Measurements from ENCODE around the gene ZBTB43. TPM values are rescaled to one million over a fixed set of nuclear protein-coding genes. Genes with fewer than 3 reads are reported as not detected.

ZBTB43 gene
- total RNA-seq, 6 experiments from 2014 or later = 9.2 to 15.9 (median 13.6) TPM

DNA sequence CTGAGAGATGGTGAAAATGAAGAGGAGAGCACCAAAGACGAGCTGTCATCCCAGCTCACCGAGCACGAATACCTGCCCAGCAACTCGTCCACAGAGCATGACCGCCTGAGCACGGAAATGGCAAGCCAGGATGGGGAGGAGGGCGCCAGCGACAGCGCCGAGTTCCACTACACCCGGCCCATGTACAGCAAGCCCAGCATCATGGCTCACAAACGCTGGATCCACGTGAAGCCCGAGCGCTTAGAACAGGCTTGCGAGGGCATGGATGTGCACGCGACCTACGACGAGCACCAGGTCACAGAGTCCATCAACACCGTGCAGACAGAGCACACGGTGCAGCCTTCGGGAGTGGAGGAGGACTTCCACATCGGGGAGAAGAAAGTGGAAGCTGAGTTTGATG is 28.2 kb downstream of the ZBTB43 start:
- no peak for DNase-seq

DNA sequence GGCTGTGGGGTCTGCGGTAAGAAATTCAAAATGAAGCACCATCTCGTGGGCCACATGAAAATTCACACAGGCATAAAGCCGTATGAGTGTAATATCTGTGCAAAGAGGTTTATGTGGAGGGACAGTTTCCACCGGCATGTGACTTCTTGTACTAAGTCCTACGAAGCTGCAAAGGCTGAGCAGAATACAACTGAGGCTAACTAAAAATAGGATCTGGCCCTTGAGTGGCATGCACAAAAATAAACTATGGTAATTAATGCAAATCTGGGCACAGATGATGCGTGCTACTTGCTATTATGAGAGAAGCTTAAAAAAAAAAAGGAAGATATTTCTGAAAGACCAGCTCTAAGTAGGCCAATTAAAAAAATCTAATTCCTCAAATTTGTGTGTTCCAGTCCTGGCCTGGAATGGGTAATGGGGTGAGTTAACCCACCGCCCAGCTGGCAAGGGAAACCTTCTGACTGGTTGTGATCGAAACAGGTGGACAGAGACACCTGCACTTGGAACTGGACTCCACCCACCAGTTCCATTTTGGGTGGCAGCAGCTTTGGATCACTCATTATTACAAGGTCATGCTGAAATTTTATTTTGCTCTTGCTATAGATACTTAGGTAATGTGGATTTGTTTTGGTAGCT is 29.0 kb downstream of the ZBTB43 start:
- H3K4me1 Mint-ChIP-seq (ENCODE audit: low read depth) = 0 out of 2 replicates have a peak, but pooled peaks cover 5% of the 10 kb centered on the region
- TF ChIP-seq, protein P1, sequence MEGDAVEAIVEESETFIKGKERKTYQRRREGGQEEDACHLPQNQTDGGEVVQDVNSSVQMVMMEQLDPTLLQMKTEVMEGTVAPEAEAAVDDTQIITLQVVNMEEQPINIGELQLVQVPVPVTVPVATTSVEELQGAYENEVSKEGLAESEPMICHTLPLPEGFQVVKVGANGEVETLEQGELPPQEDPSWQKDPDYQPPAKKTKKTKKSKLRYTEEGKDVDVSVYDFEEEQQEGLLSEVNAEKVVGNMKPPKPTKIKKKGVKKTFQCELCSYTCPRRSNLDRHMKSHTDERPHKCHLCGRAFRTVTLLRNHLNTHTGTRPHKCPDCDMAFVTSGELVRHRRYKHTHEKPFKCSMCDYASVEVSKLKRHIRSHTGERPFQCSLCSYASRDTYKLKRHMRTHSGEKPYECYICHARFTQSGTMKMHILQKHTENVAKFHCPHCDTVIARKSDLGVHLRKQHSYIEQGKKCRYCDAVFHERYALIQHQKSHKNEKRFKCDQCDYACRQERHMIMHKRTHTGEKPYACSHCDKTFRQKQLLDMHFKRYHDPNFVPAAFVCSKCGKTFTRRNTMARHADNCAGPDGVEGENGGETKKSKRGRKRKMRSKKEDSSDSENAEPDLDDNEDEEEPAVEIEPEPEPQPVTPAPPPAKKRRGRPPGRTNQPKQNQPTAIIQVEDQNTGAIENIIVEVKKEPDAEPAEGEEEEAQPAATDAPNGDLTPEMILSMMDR (IDR thresholded peaks at IDR 0.05) = no peak
- no peak for DNase-seq
- H3K27me3 Mint-ChIP-seq (ENCODE audit: insufficient read depth) = no peaks in the 10 kb centered on the region
- H3K27ac Mint-ChIP-seq = no peak overlapping the region
- H3K36me3 Mint-ChIP-seq (ENCODE audit: low read depth) = peaks cover 25% of the 10 kb centered on the region
- no peaks in the 10 kb centered on the region for H3K9me3 Mint-ChIP-seq
- no peak overlapping the region for H3K4me3 Mint-ChIP-seq

More for the DNA sequence above, 28.2 kb downstream of the ZBTB43 start:
- Mint-ChIP-seq H3K27me3 (ENCODE audit: insufficient read depth) (no peaks in the 10 kb centered on the region), H3K9me3 (no peaks in the 10 kb centered on the region), H3K27ac (no peak overlapping the region), H3K36me3 (ENCODE audit: low read depth) (peaks cover 21% of the 10 kb centered on the region), H3K4me1 (ENCODE audit: low read depth) (0 out of 2 replicates have a peak, but pooled peaks cover 5% of the 10 kb centered on the region), H3K4me3 (no peak overlapping the region)
- TF ChIP-seq, protein P1 (IDR thresholded peaks at IDR 0.05) = no peak

DNA sequence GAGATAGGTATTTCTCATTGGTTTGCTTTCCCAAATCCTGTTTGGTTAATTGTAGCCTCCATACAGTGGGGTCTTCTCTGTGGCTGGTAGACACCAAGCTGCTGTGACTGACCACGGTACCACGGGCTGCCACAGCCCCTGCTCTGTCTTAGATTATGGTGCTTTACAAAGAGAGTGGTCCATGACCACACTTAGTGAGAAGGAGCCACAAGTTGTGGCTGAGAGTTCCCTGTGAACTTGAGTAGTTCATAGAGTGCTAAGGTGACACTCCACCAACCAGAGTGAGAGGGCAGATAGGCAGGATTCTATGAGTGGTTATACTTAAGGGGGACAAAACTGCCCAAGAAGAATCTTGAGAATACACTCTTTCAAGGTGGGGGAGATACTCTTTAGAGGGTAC is 29.8 kb downstream of the ZBTB43 start:
- H3K27ac Mint-ChIP-seq = no peak overlapping the region
- peaks cover 30% of the 10 kb centered on the region for H3K36me3 Mint-ChIP-seq (ENCODE audit: low read depth)
- H3K4me3 Mint-ChIP-seq = no peak overlapping the region
- TF ChIP-seq, protein P1 (IDR thresholded peaks at IDR 0.05) = no peak
- no peaks in the 10 kb centered on the region for H3K9me3 Mint-ChIP-seq
- H3K4me1 Mint-ChIP-seq (ENCODE audit: low read depth) = 0 out of 2 replicates have a peak, but pooled peaks cover 5% of the 10 kb centered on the region
- no peak for DNase-seq
- no peaks in the 10 kb centered on the region for H3K27me3 Mint-ChIP-seq (ENCODE audit: insufficient read depth)

DNA sequence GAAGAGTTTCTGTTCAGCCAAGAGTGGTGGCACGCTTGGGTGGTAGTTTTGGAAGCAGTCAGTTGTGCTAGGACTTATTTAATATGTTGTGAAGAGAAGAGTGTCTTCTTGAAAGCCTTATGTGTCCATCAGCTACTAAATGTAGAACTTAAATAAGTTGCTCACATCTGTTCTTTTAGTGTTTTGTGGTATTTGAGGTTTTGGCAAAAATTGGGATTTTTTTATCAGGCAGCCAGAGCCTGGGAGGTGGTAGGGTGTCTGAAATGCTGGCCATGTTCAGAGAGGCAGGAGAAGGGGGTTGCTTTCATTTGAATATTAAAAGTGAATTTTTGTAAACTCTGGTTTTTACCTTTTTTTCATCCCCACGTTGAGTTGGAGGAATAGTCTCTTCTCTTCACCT is 31.4 kb downstream of the ZBTB43 start:
- H3K36me3 Mint-ChIP-seq (ENCODE audit: low read depth) = peaks cover 30% of the 10 kb centered on the region
- no peak for DNase-seq
- 0 out of 2 replicates have a peak, but pooled peaks cover 5% of the 10 kb centered on the region for H3K4me1 Mint-ChIP-seq (ENCODE audit: low read depth)
- TF ChIP-seq, protein P1 (IDR thresholded peaks at IDR 0.05) = no peak
- no peak overlapping the region for H3K4me3 Mint-ChIP-seq
- no peaks in the 10 kb centered on the region for H3K27me3 Mint-ChIP-seq (ENCODE audit: insufficient read depth)
- H3K9me3 Mint-ChIP-seq = no peaks in the 10 kb centered on the region
- H3K27ac Mint-ChIP-seq = no peak overlapping the region

DNA sequence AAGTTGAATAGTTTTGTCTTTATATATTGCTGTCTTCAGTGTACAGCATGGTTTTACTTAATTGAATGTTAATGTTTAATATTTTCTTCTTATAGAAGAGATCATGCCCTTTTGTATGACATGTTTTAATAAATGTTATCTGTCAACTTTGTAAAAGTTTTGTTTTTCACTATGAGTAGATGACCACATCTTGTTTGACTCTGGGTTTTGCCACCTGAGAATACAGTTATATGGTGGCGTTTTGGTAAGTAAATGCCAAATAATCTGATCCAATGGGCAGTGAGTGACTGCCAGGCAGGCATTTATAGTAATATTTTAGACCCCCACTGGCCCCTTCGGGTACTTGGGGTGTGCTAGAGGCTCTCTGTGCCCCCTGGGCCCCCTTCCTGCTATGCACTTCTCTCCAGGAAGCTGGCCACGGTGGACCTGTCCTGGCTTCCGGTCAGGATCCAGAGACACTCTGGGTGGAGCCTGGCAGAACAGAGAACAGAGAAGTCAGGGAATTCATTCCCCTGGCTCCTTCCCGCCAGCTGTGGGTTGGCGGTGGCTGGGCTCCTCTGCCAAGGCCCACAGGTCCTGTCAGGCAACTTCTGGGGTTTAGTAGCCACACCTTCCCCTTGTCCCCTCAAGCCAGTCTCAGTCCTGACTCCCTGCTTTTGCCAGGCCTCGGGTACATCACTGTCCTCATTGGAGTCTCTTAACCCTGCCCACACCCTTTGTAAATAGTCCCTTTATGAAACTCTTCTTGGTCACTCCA is 33.4 kb downstream of the ZBTB43 start:
- Mint-ChIP-seq H3K4me3 (no peak overlapping the region), H3K9me3 (no peaks in the 10 kb centered on the region), H3K27me3 (ENCODE audit: insufficient read depth) (no peaks in the 10 kb centered on the region; the same call in 1 of the 2 replicates), H3K36me3 (ENCODE audit: low read depth) (peaks cover 22% of the 10 kb centered on the region), H3K27ac (no peak overlapping the region), H3K4me1 (ENCODE audit: low read depth) (peaks cover 13% of the 10 kb centered on the region)
- no peak for DNase-seq
- TF ChIP-seq, protein P1 (IDR thresholded peaks at IDR 0.05) = no peak

Measured in HFFc6 (cell line).